HCT116 (cell line): ENCODE results near the gene ZBTB26. TPM values are rescaled to one million over a fixed set of nuclear protein-coding genes. Genes with fewer than 3 reads are reported as not detected.

Experiments used
- ATAC-seq: fragments of 200-7000 bp; cut with Tn5 transposase; 2 replicates; pipeline ENCODE4 v1.9.1; 2020; ENCODE audit warnings: mild to moderate bottlenecking, moderate library complexity
- BruUV-seq: library from RNA; stranded (reverse); fragments of 400-500 nt; replicated peaks from 2 replicates; lab custom pipeline; 2021; lab: Mats Ljungman, UMichigan
- CTCF ChIA-PET: fragments of 300-600 bp; sonication (Branson Sonifier 250); formaldehyde crosslinking; loops from one replicate; lab custom pipeline; 2021; ENCODE audit warnings: antibody characterized with exemption; lab: Charles Lee
- POLR2A ChIA-PET: fragments of 300-600, 350-600 bp; sonication (Branson Sonifier 250); formaldehyde crosslinking; loops from one replicate; lab custom pipeline; 2021; ENCODE audit warnings: antibody characterized with exemption; lab: Charles Lee
- RAD21 ChIA-PET, 2 experiments: fragments of 300-600 bp; sonication (Branson Sonifier 250); formaldehyde crosslinking; loops; one replicate each; lab custom pipeline; 2023; ENCODE audit warnings: low total read pairs in 2 of 2; ENCODE audit not compliant: uncharacterized antibody in 2 of 2, unreplicated experiment in 2 of 2, low non-redundant PET in 1 of 2; lab: Charles Lee
- DNase-seq: peaks from one replicate; pipeline ENCODE4 v3.0.0-alpha.2; 2010; ENCODE audit warnings: low read depth, low spot score
- H2AFZ ChIP-seq: fragments of 200-600 bp; shearing (Covaris generic), sonication (generic); 2 replicates; pipeline ENCODE4 v1.6.1; 2017; ENCODE audit warnings: low read depth, mixed run types, mixed read lengths, antibody characterized with exemption, low read length; ENCODE audit not compliant: poor library complexity, severe bottlenecking
- H3K27ac ChIP-seq: 2 replicates; pipeline ENCODE4 v1.5.1; 2012; ENCODE audit warnings: low read depth, low read length
- H3K27me3 ChIP-seq: fragments of 200-600 bp; sonication (generic); 2 replicates; pipeline ENCODE4 v1.6.1; 2016; ENCODE audit warnings: mixed run types, low read length, mixed read lengths; ENCODE audit not compliant: insufficient read depth
- H3K36me3 ChIP-seq, 2 experiments: fragments of 200-500 bp in 1 of 2; fragments of 200-600 bp in 1 of 2; sonication (Bioruptor generic) in 1 of 2; sonication (generic) in 1 of 2; 2 replicates each; pipeline versions ENCODE4 v1.5.1 to v1.6.1; 2014 to 2016; ENCODE audit warnings: low read length in 2 of 2, inconsistent platforms in 1 of 2, mixed read lengths in 1 of 2, mixed run types in 1 of 2; ENCODE audit not compliant: insufficient read depth in 2 of 2, control insufficient read depth in 1 of 2
- H3K4me1 ChIP-seq, 2 experiments: fragments of 200-600 bp in 1 of 2; sonication (generic) in 1 of 2; 2 replicates each; pipeline versions ENCODE4 v1.5.1 to v1.6.1; 2012 to 2017; ENCODE audit warnings: low read length in 2 of 2, inconsistent platforms in 1 of 2, mild to moderate bottlenecking in 1 of 2, mixed read lengths in 1 of 2, mixed run types in 1 of 2, moderate library complexity in 1 of 2; ENCODE audit not compliant: insufficient read depth in 2 of 2, control insufficient read depth in 1 of 2
- H3K4me2 ChIP-seq: fragments of 200-600 bp; sonication (generic); 2 replicates; pipeline ENCODE4 v1.6.1; 2017; ENCODE audit warnings: mixed run types, low read length, mixed read lengths
- H3K4me3 ChIP-seq, 2 experiments: fragments of 200-600 bp in 1 of 2; sonication (generic) in 1 of 2; replicated peaks in 1 of 2; 2 replicates each; pipeline ENCODE4 v1.5.1; 2011 to 2016; ENCODE audit warnings: low read length in 2 of 2, control low read depth in 1 of 2, low read depth in 1 of 2, mild to moderate bottlenecking in 1 of 2, mixed read lengths in 1 of 2, mixed run types in 1 of 2
- H3K79me2 ChIP-seq: fragments of 200-600 bp; sonication (generic); 2 replicates; pipeline ENCODE4 v1.6.1; 2017; ENCODE audit warnings: mild to moderate bottlenecking, mixed run types, low read length, moderate library complexity, mixed read lengths; ENCODE audit not compliant: insufficient read depth
- H3K9ac ChIP-seq: fragments of 200-600 bp; sonication (generic); 2 replicates; pipeline ENCODE4 v1.6.1; 2016; ENCODE audit warnings: low read length, mixed read lengths
- H3K9me2 ChIP-seq: fragments of 200-600 bp; sonication (generic), shearing (Covaris generic); 2 replicates; pipeline ENCODE4 v1.6.1; 2017; ENCODE audit warnings: mixed run types, mild to moderate bottlenecking, moderate library complexity; ENCODE audit not compliant: insufficient read depth
- H3K9me3 ChIP-seq, 2 experiments: fragments of 200-500 bp in 1 of 2; fragments of 200-600 bp in 1 of 2; sonication (Bioruptor generic) in 1 of 2; sonication (generic) in 1 of 2; 2 replicates each; pipeline ENCODE4 v1.6.1; 2014 to 2017; ENCODE audit warnings: low read length in 2 of 2, mixed read lengths in 2 of 2, inconsistent platforms in 1 of 2, low read depth in 1 of 2, mild to moderate bottlenecking in 1 of 2, mixed run types in 1 of 2, moderate library complexity in 1 of 2; ENCODE audit not compliant: control insufficient read depth in 1 of 2, insufficient read depth in 1 of 2
- H4K20me1 ChIP-seq: fragments of 200-600 bp; sonication (generic), shearing (Covaris generic); 2 replicates; pipeline ENCODE4 v1.6.1; 2017; ENCODE audit warnings: mixed run types, mild to moderate bottlenecking, moderate library complexity; ENCODE audit not compliant: insufficient read depth
- CEBPB ChIP-seq: IDR thresholded peaks from 2 replicates; pipeline ENCODE4 v1.6.1; 2012; ENCODE audit warnings: low read depth
- EGR1 ChIP-seq: IDR thresholded peaks from 2 replicates; pipeline ENCODE4 v1.6.1; 2012; ENCODE audit warnings: low read depth
- EZH2 ChIP-seq: fragments of 200-600 bp; sonication (generic); IDR thresholded peaks from 2 replicates; pipeline ENCODE4 v1.6.1; 2017; ENCODE audit warnings: antibody characterized with exemption, mixed run types
- EZH2phosphoT487 ChIP-seq: fragments of 200-600 bp; IDR thresholded peaks from 2 replicates; pipeline ENCODE4 v1.6.1; 2018; ENCODE audit warnings: antibody characterized with exemption, borderline replicate concordance
- JUND ChIP-seq: IDR thresholded peaks from 2 replicates; pipeline ENCODE4 v1.6.1; 2012
- POLR2A ChIP-seq: IDR thresholded peaks from 2 replicates; pipeline ENCODE4 v1.7.0; 2011; ENCODE audit warnings: borderline replicate concordance; ENCODE audit not compliant: insufficient read depth, insufficient read length; ENCODE audit errors: extremely low read depth
- POLR2AphosphoS5 ChIP-seq: IDR thresholded peaks from 2 replicates; pipeline ENCODE4 v1.6.1; 2011; ENCODE audit warnings: mild to moderate bottlenecking, low read depth, low read length, moderate library complexity
- RAD21 ChIP-seq: IDR thresholded peaks from 2 replicates; pipeline ENCODE4 v1.6.1; 2012; ENCODE audit warnings: low read depth, mild to moderate bottlenecking
- SRF ChIP-seq: IDR thresholded peaks from 2 replicates; pipeline ENCODE4 v1.6.1; 2012; ENCODE audit warnings: low read depth
- intact Hi-C: fragments of 100-400 bp; cut with micrococcal nuclease; formaldehyde crosslinking; loops from 2 replicates; pipeline ENCODE4 v1.10.0; 2022
- total RNA-seq: library from RNA; stranded (reverse); gene quantifications from one replicate; pipeline ENCODE4 v1.2.1, GENCODE V29; 2021; ENCODE audit not compliant: unreplicated experiment
- TF ChIP-seq, protein P1 (sequence below): IDR thresholded peaks from 2 replicates; pipeline ENCODE4 v1.6.1; 2012
- TF ChIP-seq, protein P2 (sequence below): IDR thresholded peaks from 2 replicates; pipeline ENCODE4 v1.6.1; 2012
- TF ChIP-seq, protein P3 (sequence below): IDR thresholded peaks from 2 replicates; pipeline ENCODE4 v1.6.1; 2012; ENCODE audit warnings: low read depth
- TF ChIP-seq, protein P4 (sequence below), 3 experiments: fragments of 200-600 bp in 1 of 3; sonication (generic) in 1 of 3; IDR thresholded peaks in 2 of 3; conservative IDR thresholded peaks in 1 of 3; 2 replicates each; pipeline ENCODE4 v1.5.1; 2012 to 2017; ENCODE audit warnings: low read depth in 2 of 3, low read length in 2 of 3, antibody characterized with exemption in 1 of 3, borderline replicate concordance in 1 of 3, control low read depth in 1 of 3, mild to moderate bottlenecking in 1 of 3, mixed read lengths in 1 of 3, mixed run types in 1 of 3, moderate library complexity in 1 of 3; ENCODE audit not compliant: insufficient read depth in 1 of 3

The ZBTB26 gene
- total RNA-seq, 1 experiment from 2014 or later: 5.5 TPM

DNA sequence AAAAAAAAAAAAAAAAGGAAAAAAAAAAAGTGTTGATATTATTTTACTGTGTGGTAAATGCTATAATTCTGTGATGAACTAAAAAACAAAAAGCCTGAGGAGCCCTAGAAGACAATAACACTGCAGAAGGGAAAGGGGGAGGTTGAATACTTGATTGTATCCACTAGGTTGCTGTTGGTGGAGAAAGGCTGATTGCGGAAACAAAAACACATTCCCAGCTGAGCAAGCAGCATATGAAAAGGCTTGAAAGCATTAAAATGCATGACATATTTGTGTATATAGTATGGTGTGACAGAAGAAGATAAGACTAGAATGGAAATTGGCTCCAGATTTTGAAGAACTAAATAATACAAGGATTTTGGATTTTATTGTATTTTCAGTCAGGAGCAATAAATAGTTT lies 18.4 kb upstream of the ZBTB26 start:
- intact Hi-C loops: no loop called here
- Histone ChIP-seq H3K79me2 (peaks cover 93% of the 10 kb centered on the region), H3K4me2 (no peak overlapping the region), H2AFZ (no peak overlapping the region), H3K9ac (no peak overlapping the region), H4K20me1 (peaks cover 5% of the 10 kb centered on the region; the same call in 1 of the 2 replicates), H3K36me3 (no peaks in the 10 kb centered on the region), H3K9me2 (no peaks in the 10 kb centered on the region), H3K27me3 (no peaks in the 10 kb centered on the region), H3K4me1 (peaks cover 3 to 6% of the 10 kb centered on the region in 2 experiments; a peak in 2 of 4 replicates), H3K27ac (no peak overlapping the region), H3K4me3 (no peak overlapping the region), H3K9me3 (no peaks in the 10 kb centered on the region)
- ChIA-PET RAD21 (no interaction called here), POLR2A (no interaction called here), CTCF (no interaction called here)
- DNase-seq (no peak), ATAC-seq (no peak)
- TF ChIP-seq, protein P1, sequence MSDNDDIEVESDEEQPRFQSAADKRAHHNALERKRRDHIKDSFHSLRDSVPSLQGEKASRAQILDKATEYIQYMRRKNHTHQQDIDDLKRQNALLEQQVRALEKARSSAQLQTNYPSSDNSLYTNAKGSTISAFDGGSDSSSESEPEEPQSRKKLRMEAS: no peak
- BruUV-seq: no TSS peak

DNA sequence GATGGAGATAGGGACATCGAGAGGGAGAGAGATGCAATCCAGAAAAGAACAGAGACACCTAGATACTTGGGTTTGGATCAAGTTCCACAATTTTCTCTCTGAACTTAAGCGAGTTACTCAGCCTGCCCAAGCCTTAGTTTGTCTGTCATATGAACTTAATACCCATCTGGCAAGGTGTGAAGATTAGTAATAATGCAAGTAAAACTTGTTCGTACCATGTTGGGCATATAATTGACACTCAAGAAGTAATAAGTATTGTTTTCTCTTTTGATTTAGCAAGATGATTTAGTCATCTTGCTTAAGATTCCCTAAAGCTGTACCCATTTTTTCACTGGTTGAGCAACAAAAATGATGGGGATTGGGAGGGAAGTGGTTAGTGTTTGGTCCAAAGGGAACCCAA lies 17.0 kb upstream of the ZBTB26 start:
- no peak overlapping the region for H3K4me2 ChIP-seq
- no peak overlapping the region for H3K4me3 ChIP-seq
- H2AFZ ChIP-seq: no peak overlapping the region
- ChIA-PET CTCF (no interaction called here), POLR2A (no interaction called here), RAD21 (no interaction called here)
- DNase-seq: no peak
- no peak for ATAC-seq
- intact Hi-C loops: no loop called here
- H3K9me2 ChIP-seq: no peaks in the 10 kb centered on the region
- no peaks in the 10 kb centered on the region for H3K27me3 ChIP-seq
- H3K79me2 ChIP-seq: peaks cover 94% of the 10 kb centered on the region
- H3K27ac ChIP-seq: no peak overlapping the region
- H3K9me3 ChIP-seq: no peaks in the 10 kb centered on the region
- H3K4me1 ChIP-seq: no peaks in the 10 kb centered on the region; a peak in 1 of 4 replicates
- no peaks in the 10 kb centered on the region for H3K36me3 ChIP-seq
- H3K9ac ChIP-seq: no peak overlapping the region
- BruUV-seq: no TSS peak
- peaks cover 5% of the 10 kb centered on the region; the same call in 1 of the 2 replicates for H4K20me1 ChIP-seq
- TF ChIP-seq EGR1: no peak
- no peak for TF ChIP-seq POLR2AphosphoS5
- no peak for TF ChIP-seq RAD21
- no peak for TF ChIP-seq CEBPB
- TF ChIP-seq, protein P2, sequence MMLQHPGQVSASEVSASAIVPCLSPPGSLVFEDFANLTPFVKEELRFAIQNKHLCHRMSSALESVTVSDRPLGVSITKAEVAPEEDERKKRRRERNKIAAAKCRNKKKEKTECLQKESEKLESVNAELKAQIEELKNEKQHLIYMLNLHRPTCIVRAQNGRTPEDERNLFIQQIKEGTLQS: no peak
- no peak for TF ChIP-seq SRF
- no peak for TF ChIP-seq JUND
- TF ChIP-seq, protein P3, sequence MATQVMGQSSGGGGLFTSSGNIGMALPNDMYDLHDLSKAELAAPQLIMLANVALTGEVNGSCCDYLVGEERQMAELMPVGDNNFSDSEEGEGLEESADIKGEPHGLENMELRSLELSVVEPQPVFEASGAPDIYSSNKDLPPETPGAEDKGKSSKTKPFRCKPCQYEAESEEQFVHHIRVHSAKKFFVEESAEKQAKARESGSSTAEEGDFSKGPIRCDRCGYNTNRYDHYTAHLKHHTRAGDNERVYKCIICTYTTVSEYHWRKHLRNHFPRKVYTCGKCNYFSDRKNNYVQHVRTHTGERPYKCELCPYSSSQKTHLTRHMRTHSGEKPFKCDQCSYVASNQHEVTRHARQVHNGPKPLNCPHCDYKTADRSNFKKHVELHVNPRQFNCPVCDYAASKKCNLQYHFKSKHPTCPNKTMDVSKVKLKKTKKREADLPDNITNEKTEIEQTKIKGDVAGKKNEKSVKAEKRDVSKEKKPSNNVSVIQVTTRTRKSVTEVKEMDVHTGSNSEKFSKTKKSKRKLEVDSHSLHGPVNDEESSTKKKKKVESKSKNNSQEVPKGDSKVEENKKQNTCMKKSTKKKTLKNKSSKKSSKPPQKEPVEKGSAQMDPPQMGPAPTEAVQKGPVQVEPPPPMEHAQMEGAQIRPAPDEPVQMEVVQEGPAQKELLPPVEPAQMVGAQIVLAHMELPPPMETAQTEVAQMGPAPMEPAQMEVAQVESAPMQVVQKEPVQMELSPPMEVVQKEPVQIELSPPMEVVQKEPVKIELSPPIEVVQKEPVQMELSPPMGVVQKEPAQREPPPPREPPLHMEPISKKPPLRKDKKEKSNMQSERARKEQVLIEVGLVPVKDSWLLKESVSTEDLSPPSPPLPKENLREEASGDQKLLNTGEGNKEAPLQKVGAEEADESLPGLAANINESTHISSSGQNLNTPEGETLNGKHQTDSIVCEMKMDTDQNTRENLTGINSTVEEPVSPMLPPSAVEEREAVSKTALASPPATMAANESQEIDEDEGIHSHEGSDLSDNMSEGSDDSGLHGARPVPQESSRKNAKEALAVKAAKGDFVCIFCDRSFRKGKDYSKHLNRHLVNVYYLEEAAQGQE: no peak
- TF ChIP-seq EZH2: no peak
- TF ChIP-seq POLR2A: no peak
- no peak for TF ChIP-seq EZH2phosphoT487
- TF ChIP-seq, protein P4, sequence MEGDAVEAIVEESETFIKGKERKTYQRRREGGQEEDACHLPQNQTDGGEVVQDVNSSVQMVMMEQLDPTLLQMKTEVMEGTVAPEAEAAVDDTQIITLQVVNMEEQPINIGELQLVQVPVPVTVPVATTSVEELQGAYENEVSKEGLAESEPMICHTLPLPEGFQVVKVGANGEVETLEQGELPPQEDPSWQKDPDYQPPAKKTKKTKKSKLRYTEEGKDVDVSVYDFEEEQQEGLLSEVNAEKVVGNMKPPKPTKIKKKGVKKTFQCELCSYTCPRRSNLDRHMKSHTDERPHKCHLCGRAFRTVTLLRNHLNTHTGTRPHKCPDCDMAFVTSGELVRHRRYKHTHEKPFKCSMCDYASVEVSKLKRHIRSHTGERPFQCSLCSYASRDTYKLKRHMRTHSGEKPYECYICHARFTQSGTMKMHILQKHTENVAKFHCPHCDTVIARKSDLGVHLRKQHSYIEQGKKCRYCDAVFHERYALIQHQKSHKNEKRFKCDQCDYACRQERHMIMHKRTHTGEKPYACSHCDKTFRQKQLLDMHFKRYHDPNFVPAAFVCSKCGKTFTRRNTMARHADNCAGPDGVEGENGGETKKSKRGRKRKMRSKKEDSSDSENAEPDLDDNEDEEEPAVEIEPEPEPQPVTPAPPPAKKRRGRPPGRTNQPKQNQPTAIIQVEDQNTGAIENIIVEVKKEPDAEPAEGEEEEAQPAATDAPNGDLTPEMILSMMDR (IDR thresholded peaks at IDR 0.05 in 2 of 3, conservative IDR thresholded peaks at IDR 0.05 in 1 of 3; ENCODE audit: borderline replicate concordance in 1 of 3, insufficient read depth in 1 of 3, low read depth in 2 of 3, low read length in 2 of 3): no peak
